C4-2B (cell line): ENCODE measurements around the gene RBBP8.

Experiments used
- H3K27ac ChIP-seq: fragments of 450-650 bp; 2 replicates; pipeline ENCODE4 v1.5.1; 2017
- ZFX ChIP-seq: fragments of 450-650 bp; IDR thresholded peaks from 2 replicates; pipeline ENCODE4 v1.6.1; 2017
- TF ChIP-seq, protein P1 (sequence below): fragments of 450-650 bp; conservative IDR thresholded peaks from 2 replicates; pipeline ENCODE4 v1.5.1; 2017; ENCODE audit warnings: mild to moderate bottlenecking

RBBP8 gene

DNA sequence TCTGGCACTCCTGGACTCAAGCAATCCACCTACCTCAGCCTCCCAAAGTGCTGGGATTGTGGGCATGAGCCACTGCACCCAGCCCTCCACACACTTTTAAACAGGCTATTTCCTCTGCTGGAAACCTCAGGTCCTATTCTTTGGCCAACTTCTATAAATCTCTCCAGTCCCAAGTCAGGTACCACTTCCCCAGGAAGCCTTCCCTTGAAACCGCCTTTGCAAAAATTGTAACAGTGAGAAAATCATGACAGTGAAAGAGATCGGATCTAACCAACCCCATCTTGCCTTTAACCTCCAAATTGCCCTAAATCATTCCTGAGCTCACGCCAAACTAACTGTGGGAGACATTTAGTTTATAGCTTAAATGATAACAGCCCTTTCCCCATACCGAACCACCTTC, 134.9 kb downstream of the RBBP8 start:
- TF ChIP-seq, protein P1, sequence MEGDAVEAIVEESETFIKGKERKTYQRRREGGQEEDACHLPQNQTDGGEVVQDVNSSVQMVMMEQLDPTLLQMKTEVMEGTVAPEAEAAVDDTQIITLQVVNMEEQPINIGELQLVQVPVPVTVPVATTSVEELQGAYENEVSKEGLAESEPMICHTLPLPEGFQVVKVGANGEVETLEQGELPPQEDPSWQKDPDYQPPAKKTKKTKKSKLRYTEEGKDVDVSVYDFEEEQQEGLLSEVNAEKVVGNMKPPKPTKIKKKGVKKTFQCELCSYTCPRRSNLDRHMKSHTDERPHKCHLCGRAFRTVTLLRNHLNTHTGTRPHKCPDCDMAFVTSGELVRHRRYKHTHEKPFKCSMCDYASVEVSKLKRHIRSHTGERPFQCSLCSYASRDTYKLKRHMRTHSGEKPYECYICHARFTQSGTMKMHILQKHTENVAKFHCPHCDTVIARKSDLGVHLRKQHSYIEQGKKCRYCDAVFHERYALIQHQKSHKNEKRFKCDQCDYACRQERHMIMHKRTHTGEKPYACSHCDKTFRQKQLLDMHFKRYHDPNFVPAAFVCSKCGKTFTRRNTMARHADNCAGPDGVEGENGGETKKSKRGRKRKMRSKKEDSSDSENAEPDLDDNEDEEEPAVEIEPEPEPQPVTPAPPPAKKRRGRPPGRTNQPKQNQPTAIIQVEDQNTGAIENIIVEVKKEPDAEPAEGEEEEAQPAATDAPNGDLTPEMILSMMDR: no peak
- no peak for TF ChIP-seq ZFX
- no peak overlapping the region for H3K27ac ChIP-seq

DNA sequence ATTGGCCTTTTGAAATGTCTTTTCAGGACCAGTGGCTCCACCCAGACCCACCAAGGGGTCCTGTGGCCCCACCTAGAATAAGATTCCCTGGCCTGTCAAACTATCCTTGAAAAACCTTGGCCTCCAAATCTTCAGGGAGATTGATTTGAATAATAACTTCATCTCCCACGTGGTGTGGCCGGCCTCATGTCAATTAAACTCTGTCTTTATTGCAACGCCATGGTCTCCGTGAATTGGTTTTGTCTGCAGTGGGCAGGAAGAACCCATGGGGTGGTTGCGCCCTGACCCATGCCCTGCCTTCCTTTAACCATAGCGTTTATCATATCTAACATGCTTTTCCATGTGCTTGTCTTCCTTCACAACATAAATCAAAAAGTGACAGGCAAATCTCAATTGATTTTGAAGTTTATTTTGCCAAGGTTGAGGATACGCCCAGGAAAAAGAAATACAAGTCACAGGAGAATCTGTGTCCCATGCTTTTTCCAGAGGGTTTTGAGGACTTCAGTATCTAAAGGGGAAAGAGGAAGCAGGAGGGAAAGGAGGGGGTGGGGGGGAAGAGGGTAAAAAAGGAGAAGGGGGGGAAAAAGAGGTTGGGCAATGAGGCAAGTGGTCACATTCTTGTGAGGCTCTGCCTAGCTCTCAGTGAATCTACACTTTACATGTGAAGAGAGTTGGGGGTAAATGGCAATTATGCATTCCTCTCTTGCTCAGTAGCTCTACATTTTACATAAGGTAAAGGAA, 135.6 kb downstream of the RBBP8 start:
- H3K27ac ChIP-seq: no peak overlapping the region
- TF ChIP-seq ZFX: no peak
- TF ChIP-seq, protein P1: no peak

DNA sequence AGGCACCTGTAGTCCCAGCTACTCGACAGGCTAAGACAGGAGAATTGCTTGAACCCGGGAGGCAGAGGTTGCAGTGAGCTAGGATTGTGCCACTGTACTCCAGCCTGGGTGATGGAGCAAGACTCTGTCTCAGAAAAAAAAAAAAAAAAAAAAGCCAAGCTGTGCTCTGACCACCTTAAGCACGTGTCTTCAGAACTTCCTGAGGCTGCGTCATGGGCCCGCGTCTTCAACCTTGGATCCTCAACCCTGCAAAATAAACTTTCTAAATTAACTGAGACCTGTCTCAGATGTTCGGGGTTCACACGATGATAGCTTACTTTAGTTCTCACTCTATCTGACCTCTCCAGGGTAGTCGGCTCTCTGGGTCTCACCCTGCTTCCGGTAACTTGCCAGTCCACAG, 136.4 kb downstream of the RBBP8 start:
- H3K27ac ChIP-seq: no peak overlapping the region
- TF ChIP-seq, protein P1: no peak
- no peak for TF ChIP-seq ZFX

DNA sequence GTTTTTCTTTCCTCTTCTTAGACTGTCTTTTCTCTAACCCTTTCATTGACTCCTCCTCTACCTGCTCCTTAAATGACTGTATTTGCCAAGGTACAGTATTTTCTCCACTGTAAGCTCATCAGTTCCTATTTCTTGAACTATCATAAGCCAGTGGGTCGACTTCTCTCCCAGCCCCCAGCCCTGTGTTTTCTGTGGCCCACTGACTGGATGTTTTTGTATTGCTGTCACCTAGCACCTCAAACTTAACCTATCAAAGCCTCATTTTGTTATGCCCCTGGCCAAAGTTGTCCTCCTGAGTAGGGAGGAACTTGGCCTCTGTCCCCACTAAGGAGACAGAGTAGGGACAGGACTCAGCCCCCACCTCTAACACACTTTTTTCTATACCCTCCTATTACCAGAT, 136.8 kb downstream of the RBBP8 start:
- H3K27ac ChIP-seq: no peak overlapping the region
- TF ChIP-seq, protein P1: no peak
- no peak for TF ChIP-seq ZFX

DNA sequence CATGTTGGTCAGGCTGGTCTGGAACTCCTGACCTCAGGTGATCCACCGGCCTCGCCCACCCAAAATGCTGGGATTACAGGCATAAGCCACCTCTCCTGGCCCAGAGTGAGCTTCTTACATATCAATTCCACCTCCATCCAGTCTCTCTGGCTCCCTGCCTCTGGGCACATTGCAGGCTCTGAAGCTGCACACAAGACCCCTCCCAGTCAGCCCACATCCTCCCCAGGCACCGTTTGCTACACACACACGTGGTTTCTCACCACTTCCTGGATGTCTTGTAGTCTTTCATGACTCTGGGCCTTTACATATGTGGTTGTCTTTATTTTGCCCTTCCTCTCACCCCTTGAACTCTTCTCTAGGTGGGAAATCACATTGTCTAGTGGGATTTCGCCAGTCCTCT, 138.2 kb downstream of the RBBP8 start:
- TF ChIP-seq, protein P1: no peak
- no peak for TF ChIP-seq ZFX
- H3K27ac ChIP-seq: no peak overlapping the region

DNA sequence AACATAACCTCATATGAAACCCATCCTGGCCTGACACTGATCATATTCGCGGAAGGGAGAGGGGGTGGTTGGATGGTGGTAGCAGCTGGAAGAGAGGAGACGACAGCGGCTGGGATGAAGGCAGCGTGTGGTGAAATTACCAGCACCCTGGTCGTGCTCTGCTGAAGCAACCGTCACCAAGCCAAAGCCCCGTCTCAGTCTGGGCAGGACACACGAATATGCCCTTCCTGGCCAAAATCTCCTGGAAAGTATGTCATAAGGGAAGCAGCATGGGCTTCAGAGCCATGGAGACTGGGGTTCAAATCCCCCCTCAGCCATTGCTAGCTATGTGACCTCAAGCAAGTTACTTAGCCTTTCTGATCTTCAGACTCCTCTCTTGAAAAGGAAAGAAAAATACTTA, 139.0 kb downstream of the RBBP8 start:
- TF ChIP-seq ZFX: no peak
- TF ChIP-seq, protein P1: no peak
- H3K27ac ChIP-seq: no peak overlapping the region

DNA sequence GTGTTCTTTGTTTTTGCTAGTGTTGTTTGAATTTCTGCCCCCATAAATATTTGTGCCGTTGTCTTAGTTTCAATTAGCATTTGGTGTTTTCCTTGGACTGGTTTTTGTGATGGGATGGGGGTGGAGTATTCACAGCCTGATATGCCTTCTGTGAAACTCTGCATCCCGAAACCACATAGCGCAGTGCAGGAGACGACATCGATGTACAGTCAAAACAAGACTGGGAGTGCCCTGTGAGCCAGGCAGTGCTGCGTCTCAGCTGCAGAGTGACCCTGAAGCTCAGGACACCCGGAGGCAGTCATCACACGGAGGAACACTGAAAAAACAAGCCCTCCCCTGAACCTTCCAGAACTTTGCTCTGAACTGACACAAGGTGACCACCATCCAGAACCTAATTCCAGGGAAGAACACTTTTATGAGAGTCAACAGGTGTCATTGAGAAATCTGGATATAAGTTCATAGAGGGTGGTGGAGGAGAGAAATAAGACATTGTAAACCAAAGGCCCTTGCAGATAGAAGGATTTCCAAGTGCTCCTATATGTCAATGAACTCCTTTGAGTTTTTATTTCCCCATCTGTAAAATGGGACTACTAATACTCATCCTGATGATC, 141.0 kb downstream of the RBBP8 start:
- H3K27ac ChIP-seq: no peak overlapping the region
- TF ChIP-seq ZFX: no peak
- TF ChIP-seq, protein P1: no peak
